ENCODE data around the gene CLEC10A.
"Not testable (repeated sequence)": the region's sequence is repeated elsewhere in the genome, so short reads cannot be mapped to it uniquely, and the experiment has no call there.

The CLEC10A gene, protein sequence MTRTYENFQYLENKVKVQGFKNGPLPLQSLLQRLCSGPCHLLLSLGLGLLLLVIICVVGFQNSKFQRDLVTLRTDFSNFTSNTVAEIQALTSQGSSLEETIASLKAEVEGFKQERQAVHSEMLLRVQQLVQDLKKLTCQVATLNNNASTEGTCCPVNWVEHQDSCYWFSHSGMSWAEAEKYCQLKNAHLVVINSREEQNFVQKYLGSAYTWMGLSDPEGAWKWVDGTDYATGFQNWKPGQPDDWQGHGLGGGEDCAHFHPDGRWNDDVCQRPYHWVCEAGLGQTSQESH

GRCh38 chr17:7079581-7080455 is at the start of gene CLEC10A:
CLEC10A (minus strand) TSS chr17:7080251; CDS start chr17:7078812, 1,439 bp downstream.
- DNase-seq (ENCODE audit: low read depth in 2 of 3, low spot score in 2 of 3): no peak

DNA sequence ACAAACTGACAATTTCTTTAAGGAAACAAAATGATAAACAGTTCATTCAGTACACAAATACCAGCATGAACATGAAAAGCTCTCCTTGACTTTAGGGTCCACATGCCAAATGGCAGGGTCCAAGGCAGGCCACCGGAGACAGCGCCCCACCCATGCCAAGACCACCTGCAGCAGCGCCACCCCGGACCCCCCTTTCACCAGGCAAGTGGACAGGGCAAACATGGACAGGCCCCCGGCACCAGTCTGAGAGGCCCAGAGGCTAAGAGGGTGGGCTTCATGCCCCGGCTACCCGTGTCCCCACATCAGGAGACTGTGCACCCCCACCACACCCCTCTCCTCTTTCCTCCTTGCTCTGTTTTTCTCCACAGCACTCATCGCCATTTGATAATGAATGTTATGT is 49.3 kb upstream of the CLEC10A start:
- DNase-seq (ENCODE audit: low read depth in 2 of 3, low spot score in 2 of 3): no peak

- no peak for DNase-seq (ENCODE audit: low read depth in 2 of 3, low spot score in 2 of 3)
These were observed 48.1 kb upstream of the CLEC10A start for GRCh38 chr17:7128160-7128559.

GRCh38 chr17:7127501-7127900 is 47.5 kb upstream of the CLEC10A start:
- DNase-seq (ENCODE audit: low read depth in 2 of 3, low spot score in 2 of 3): not testable (repeated sequence)

- DNase-seq (ENCODE audit: low read depth in 2 of 3, low spot score in 2 of 3): not testable (repeated sequence)
These were observed 46.3 kb upstream of the CLEC10A start for GRCh38 chr17:7126386-7126785.

- no peak for DNase-seq (ENCODE audit: low read depth in 2 of 3, low spot score in 2 of 3)
These were observed 44.9 kb upstream of the CLEC10A start for GRCh38 chr17:7124923-7125322.

- DNase-seq (ENCODE audit: low read depth in 2 of 3, low spot score in 2 of 3): no peak
These were observed 43.8 kb upstream of the CLEC10A start for GRCh38 chr17:7123844-7124243.

GRCh38 chr17:7122381-7122780 is 42.3 kb upstream of the CLEC10A start:
- DNase-seq (ENCODE audit: low read depth in 2 of 3, low spot score in 2 of 3): no peak

- DNase-seq (ENCODE audit: low read depth in 2 of 3, low spot score in 2 of 3): not testable (repeated sequence)
These were observed 40.6 kb upstream of the CLEC10A start for GRCh38 chr17:7120635-7121034.

- DNase-seq (ENCODE audit: low read depth in 2 of 3, low spot score in 2 of 3): no peak
These were observed 40.1 kb upstream of the CLEC10A start for GRCh38 chr17:7120123-7120522.

- DNase-seq (ENCODE audit: low read depth in 2 of 3, low spot score in 2 of 3): no peak
These were observed 39.3 kb upstream of the CLEC10A start for GRCh38 chr17:7119314-7119713.

GRCh38 chr17:7114875-7115614 is 35.0 kb upstream of the CLEC10A start:
- DNase-seq (ENCODE audit: low read depth in 2 of 3, low spot score in 2 of 3): no peak

DNA sequence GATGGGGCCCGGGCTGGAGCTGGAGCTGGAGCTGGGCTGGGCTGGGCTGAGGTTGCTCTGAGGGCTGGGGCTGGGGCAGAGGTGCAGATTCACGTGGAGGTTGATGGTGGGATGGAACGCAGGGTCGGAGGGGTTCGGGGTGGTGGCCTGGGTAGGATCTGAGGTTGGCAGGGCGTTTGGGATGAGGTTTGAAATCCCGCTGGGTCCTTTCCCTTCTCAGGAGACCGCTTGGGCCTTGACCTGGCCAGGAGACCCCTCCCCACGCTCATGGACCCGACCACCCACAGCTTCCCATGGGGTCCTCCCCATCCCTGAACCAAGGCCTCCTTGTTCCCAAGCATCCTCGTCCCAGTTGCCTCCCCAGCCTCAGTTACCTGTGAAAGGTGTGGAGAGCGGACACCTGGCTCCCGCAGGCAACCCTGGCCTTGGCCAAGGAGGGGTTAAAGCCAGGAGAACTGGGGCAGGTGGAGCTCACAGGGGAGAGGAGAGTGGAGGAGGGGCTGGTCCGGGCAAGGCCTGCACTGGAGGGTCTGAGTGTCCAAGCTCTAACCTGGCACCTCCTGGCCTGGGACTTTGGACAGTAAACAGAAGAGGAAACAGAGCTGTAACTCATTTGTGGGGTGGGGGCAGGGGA is 34.3 kb upstream of the CLEC10A start, which contains the start of gene ASGR2:
ASGR2 (minus strand) TSS at position 582 of the 634 bp plus-strand sequence. CDS start 582 bp downstream, outside the sequence.
- no peak for DNase-seq (ENCODE audit: low read depth in 2 of 3, low spot score in 2 of 3)

DNA sequence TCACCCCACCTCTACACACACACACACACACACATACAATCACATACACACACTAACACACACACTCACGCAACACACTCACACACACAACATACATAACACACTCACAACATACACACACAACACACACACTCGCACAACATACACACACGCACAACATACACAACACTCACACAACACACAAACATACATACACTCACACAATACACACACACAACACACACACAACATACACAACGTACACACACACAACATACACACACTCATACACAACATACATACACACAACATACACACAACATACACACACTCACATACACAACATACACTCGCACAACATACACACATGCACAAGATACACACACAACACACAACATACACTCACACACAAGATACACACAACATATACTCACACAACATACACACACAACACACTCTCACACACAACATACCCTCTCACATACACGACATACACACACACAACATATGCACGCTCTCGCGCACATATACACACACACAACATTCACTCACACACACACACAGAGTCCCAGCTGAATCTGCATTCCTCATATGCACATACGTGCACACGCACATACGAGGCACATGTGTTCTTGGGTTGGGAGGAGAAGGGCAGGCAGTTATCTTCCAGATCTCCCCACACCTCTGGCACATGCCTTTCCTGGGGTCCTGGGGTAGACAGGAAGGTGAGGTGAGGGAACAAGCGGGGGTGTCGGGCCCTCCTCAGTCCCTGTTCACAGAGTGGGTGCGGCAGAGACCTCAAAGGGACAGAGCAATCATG is 33.4 kb upstream of the CLEC10A start:
- DNase-seq (ENCODE audit: low read depth in 2 of 3, low spot score in 2 of 3): no peak

GRCh38 chr17:7112510-7113108 is 32.6 kb upstream of the CLEC10A start:
- no peak for DNase-seq (ENCODE audit: low read depth in 2 of 3, low spot score in 2 of 3)

GRCh38 chr17:7111784-7112509 is 31.9 kb upstream of the CLEC10A start:
- DNase-seq (ENCODE audit: low read depth in 2 of 3, low spot score in 2 of 3): no peak

GRCh38 chr17:7110617-7111306 is 30.7 kb upstream of the CLEC10A start:
- no peak for DNase-seq (ENCODE audit: low read depth in 2 of 3, low spot score in 2 of 3)
